ENCODE measurements around the gene KPNB1. TPM values are rescaled to one million over a fixed set of nuclear protein-coding genes. Genes with fewer than 3 reads are reported as not detected.

KPNB1 gene
- total and polyA plus RNA-seq, 2 of the 4 experiments (the other 2 are of a cell fraction): 206 to 1,082 TPM

DNA sequence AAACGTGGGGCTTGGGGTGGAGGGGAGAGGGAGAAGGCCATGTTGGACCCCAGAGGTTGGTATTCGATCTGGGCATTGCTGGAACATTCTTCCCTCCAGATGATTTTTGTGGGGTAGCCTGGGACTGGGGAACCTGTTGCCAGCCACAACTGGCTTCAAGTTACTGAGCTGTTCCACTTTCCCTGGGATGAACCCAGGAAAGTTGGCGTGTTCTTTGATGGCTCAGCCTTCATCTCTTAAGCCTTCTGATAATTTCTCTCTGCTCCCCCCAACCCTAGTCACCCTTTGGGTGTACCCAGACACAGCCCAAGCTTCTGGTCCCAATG, 85.4 kb downstream of the KPNB1 start:
- ChIA-PET CTCF (no interaction called here), POLR2A (ENCODE audit: unreplicated experiment) (no interaction called here)
- peaks cover 2% of the 10 kb centered on the region; the same call in 1 of the 2 replicates for H3K9me3 ChIP-seq (ENCODE audit: control insufficient read depth, insufficient read depth, low read length)
- no peaks in the 10 kb centered on the region for H3K36me3 ChIP-seq (ENCODE audit: control insufficient read depth, insufficient read depth, low read length)
- no peak overlapping the region for H3K4me3 ChIP-seq (ENCODE audit: insufficient read depth, low read depth, low read length)
- no peak overlapping the region for H2BK120ac ChIP-seq (ENCODE audit: low read depth, low read length)
- intact Hi-C loops (cut with micrococcal nuclease): no loop called here
- no peak overlapping the region for H3K4ac ChIP-seq (ENCODE audit: low read depth, low read length)
- peaks cover 69% of the 10 kb centered on the region for H3K27me3 ChIP-seq (ENCODE audit: control insufficient read depth, insufficient read depth, low read length)
- H3K23ac ChIP-seq (ENCODE audit: low read depth, low read length): no peak overlapping the region
- no peak overlapping the region for H3K27ac ChIP-seq (ENCODE audit: insufficient read depth, low read length)
- H2BK5ac ChIP-seq (ENCODE audit: low read depth, low read length, poor library complexity, severe bottlenecking): no peak overlapping the region
- no peak overlapping the region for H3K14ac ChIP-seq (replicated peaks; ENCODE audit: low read depth, low read length)
- H3K56ac ChIP-seq (ENCODE audit: extremely low read depth, insufficient read depth, low read length): no peak overlapping the region
- no peak overlapping the region for H2AK9ac ChIP-seq (replicated peaks; ENCODE audit: low read depth, low read length, poor library complexity)
- no peak for DNase-seq
- peaks cover 12% of the 10 kb centered on the region for H4K20me1 ChIP-seq (ENCODE audit: insufficient read depth, low read length)
- dilution Hi-C loops (cut with HindIII; ENCODE audit: low sequenced_read_pairs, unreplicated experiment): no loop called here
- no peak overlapping the region for H2AK5ac ChIP-seq (ENCODE audit: low read depth, low read length)
- no peak overlapping the region for H2BK15ac ChIP-seq (ENCODE audit: low read depth, low read length)
- BruUV-seq (replicated peaks): no TSS peak
- no peak overlapping the region for H2BK20ac ChIP-seq (ENCODE audit: low read depth, low read length)
- no peak overlapping the region for H4K91ac ChIP-seq (ENCODE audit: insufficient read depth, low read depth, low read length)
- in situ Hi-C loops (cut with MboI; ENCODE audit: low sequenced_read_pairs): no loop called here
- H3K4me1 ChIP-seq (ENCODE audit: control insufficient read depth, insufficient read depth, low read length): no peaks in the 10 kb centered on the region
- no peak overlapping the region for H3K9ac ChIP-seq (ENCODE audit: low read depth, low read length)
- H3K79me1 ChIP-seq (ENCODE audit: low read depth in 1 of 2, low read length in 2 of 2): no peaks in the 10 kb centered on the region
- 40% methylated on average over 3 of the region's 3 CpGs; no CpG with 5 or more reads in 1 of the 2 experiments for WGBS, 2 experiments (ENCODE audit: extremely low coverage in 2 of 2, insufficient read length in 1 of 2)
- no peaks in the 10 kb centered on the region for H3K9me1 ChIP-seq (ENCODE audit: insufficient read depth, low read length)
- no peak overlapping the region for H3K4me2 ChIP-seq (ENCODE audit: low read depth, low read length)
- no peak overlapping the region for H2AFZ ChIP-seq (replicated peaks; ENCODE audit: low read length, poor library complexity)
- H4K8ac ChIP-seq (ENCODE audit: low read depth in 2 of 2, low read length in 2 of 2): no peak overlapping the region
- no peak overlapping the region for H3K18ac ChIP-seq (ENCODE audit: low read depth, low read length)
- no peak for TF ChIP-seq RFX5 (IDR thresholded peaks at IDR 0.05; ENCODE audit: low read depth, low read length)
- TF ChIP-seq, protein P1, sequence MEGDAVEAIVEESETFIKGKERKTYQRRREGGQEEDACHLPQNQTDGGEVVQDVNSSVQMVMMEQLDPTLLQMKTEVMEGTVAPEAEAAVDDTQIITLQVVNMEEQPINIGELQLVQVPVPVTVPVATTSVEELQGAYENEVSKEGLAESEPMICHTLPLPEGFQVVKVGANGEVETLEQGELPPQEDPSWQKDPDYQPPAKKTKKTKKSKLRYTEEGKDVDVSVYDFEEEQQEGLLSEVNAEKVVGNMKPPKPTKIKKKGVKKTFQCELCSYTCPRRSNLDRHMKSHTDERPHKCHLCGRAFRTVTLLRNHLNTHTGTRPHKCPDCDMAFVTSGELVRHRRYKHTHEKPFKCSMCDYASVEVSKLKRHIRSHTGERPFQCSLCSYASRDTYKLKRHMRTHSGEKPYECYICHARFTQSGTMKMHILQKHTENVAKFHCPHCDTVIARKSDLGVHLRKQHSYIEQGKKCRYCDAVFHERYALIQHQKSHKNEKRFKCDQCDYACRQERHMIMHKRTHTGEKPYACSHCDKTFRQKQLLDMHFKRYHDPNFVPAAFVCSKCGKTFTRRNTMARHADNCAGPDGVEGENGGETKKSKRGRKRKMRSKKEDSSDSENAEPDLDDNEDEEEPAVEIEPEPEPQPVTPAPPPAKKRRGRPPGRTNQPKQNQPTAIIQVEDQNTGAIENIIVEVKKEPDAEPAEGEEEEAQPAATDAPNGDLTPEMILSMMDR (conservative IDR thresholded peaks at IDR 0.05; ENCODE audit: low read depth, low read length): no peak
- TF ChIP-seq SMC3 (IDR thresholded peaks at IDR 0.05; ENCODE audit: low read depth, low read length): no peak
- TF ChIP-seq MAFK (IDR thresholded peaks at IDR 0.05; ENCODE audit: low read depth, low read length): no peak
- no peak for TF ChIP-seq FOS (IDR thresholded peaks at IDR 0.05; ENCODE audit: low read depth, low read length)
- TF ChIP-seq RAD21 (IDR thresholded peaks at IDR 0.05; ENCODE audit: low read length): no peak
- no peak for TF ChIP-seq BHLHE40 (IDR thresholded peaks at IDR 0.05; ENCODE audit: low read depth, low read length)
- TF ChIP-seq NFE2L2 (IDR thresholded peaks at IDR 0.05; ENCODE audit: low read depth, low read length): no peak
- no peak for TF ChIP-seq POLR2A (IDR thresholded peaks at IDR 0.05; ENCODE audit: low read depth, low read length)
- TF ChIP-seq, protein P2, sequence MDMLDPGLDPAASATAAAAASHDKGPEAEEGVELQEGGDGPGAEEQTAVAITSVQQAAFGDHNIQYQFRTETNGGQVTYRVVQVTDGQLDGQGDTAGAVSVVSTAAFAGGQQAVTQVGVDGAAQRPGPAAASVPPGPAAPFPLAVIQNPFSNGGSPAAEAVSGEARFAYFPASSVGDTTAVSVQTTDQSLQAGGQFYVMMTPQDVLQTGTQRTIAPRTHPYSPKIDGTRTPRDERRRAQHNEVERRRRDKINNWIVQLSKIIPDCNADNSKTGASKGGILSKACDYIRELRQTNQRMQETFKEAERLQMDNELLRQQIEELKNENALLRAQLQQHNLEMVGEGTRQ (IDR thresholded peaks at IDR 0.05; ENCODE audit: low read depth, low read length): no peak
- no peak for TF ChIP-seq MAZ (IDR thresholded peaks at IDR 0.05; ENCODE audit: borderline replicate concordance, low read depth, low read length)
- TF ChIP-seq MXI1 (IDR thresholded peaks at IDR 0.05; ENCODE audit: borderline replicate concordance, low read depth, low read length): no peak
- no peak for TF ChIP-seq RCOR1 (IDR thresholded peaks at IDR 0.05; ENCODE audit: insufficient replicate concordance, low read length)
- no peak for TF ChIP-seq CHD1 (IDR thresholded peaks at IDR 0.05; ENCODE audit: low read depth, low read length)
- no peak for TF ChIP-seq CEBPB (IDR thresholded peaks at IDR 0.05; ENCODE audit: low read depth, low read length)
- TF ChIP-seq, protein P3, sequence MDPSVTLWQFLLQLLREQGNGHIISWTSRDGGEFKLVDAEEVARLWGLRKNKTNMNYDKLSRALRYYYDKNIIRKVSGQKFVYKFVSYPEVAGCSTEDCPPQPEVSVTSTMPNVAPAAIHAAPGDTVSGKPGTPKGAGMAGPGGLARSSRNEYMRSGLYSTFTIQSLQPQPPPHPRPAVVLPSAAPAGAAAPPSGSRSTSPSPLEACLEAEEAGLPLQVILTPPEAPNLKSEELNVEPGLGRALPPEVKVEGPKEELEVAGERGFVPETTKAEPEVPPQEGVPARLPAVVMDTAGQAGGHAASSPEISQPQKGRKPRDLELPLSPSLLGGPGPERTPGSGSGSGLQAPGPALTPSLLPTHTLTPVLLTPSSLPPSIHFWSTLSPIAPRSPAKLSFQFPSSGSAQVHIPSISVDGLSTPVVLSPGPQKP (IDR thresholded peaks at IDR 0.05; ENCODE audit: borderline replicate concordance, low read depth, low read length): no peak
- ATAC-seq (ENCODE audit: low read depth): no peak
- H4K5ac ChIP-seq (ENCODE audit: low read depth, low read length): no peak overlapping the region

All from IMR-90 (cell line).